HG02981 (cell line): ENCODE measurements around the gene RNF7.
"Not testable (repeated sequence)": the region's sequence is repeated elsewhere in the genome, so short reads cannot be mapped to it uniquely, and the experiment has no call there.

Source experiments
- ATAC-seq: cut with Tn5 transposase; IDR thresholded peaks from one replicate; pipeline ENCODE4 v1.9.1; 2021; ENCODE audit warnings: mild to moderate bottlenecking, moderate library complexity; ENCODE audit not compliant: unreplicated experiment

Gene RNF7

DNA sequence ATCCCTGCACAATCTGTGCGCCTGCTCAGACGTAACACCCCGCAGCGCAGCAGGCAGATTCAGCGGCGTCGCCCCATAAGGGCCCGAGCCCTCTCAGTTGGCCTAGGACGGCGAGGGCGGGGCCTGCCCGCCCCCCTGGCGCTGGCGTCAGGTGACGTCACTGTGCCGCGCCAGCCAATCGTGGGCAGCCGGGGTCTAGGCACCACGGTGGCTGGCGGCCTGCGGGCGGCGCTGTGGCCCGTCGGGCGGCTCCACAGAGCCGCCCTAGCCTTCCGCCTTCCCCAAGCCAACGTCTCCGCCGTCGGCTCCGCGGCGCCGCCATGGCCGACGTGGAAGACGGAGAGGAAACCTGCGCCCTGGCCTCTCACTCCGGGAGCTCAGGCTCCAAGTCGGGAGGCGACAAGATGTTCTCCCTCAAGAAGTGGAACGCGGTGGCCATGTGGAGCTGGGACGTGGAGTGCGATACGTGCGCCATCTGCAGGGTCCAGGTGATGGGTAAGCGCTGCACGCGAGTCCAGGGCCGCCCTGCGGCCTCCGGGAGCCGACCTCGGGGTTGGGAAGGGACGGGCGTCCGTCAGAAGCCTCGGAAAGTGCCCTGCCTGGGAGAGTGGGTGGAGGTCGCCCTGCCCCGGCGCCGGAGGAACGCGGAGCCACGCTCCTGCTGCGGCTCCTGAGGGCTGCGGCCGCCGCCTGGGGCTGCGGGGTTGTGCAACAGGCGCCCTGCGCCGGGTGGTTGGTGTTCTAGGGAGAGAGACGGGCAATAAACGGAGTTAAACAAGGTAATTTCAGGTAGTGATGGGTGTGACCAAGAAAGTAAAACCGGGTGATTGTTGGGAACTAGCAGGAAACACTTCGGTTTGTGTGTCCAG lies at the start of gene RNF7:
TSS of gene RNF7 (plus strand) at position 277 of the 869 bp plus-strand sequence. CDS start at position 321, 44 bp downstream.
- peak; percentile 94 for ATAC-seq

DNA sequence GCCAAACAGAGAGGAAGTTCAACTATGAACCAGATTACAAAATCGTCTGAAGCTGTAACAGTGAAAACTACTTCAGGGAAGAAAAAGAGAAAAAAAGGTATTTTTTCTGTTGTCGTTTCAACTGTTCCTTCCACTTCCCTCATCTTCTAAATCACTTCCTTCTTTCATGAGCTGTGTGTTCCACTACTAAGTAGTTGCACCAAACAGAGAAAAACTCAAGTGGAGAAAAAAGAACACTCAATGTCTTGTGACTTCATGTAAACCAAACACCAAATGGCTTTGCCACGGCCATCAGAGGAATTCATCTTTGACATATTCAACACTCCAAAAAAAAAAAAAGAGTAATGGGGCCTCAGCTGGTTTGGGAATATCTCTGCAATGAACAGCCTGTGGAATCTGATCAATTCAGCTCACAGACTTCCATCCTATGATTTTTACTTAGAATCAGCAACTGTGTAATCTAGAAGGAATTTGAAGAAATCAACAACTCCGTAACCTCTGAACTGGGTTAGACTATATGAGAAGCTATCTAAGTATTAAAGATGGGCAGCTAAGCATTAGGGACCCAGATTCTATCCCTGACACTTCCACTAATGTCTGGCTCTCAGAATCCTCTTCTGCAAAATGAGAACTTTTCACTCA lies 47.5 kb upstream of the RNF7 start:
- ATAC-seq: no peak

DNA sequence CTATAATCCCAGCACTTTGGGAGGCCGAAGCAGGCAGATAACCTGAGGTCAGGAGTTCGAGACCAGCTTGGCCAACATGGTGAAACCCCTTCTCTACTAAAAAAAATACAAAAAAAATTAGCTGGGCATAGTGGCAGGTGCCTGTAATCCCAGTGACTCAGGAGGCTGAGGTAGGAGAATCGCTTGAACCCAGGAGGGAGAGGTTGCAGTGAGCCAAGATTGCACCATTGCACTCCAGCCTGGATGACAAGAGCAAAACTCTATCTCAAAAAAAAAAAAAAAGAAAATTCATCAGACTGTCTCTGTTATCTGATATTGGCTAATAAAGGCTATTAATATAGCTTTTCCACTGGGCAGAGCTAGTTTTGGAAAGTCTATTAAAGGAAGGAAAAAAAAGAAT lies 46.6 kb upstream of the RNF7 start:
- ATAC-seq: not testable (repeated sequence)

DNA sequence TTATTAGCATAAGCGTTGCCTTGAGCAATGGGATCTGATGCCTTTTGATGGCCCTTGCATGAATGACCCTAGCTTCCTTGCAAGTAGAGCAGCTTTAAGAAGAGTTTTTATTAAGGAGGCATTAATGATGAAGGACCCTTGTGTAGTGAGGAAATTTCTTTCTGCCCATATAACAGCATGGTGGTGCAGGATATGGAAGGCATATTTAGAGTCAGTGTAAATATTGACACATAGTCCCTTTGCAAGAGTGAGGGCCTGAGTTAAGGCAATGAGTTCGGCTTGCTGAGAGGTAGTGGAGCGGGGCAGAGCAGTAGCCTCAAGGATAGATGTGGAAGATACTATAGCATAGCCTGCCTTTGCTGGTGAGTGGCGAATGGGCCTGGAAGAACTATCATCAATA lies 45.1 kb upstream of the RNF7 start:
- ATAC-seq: not testable (repeated sequence)

DNA sequence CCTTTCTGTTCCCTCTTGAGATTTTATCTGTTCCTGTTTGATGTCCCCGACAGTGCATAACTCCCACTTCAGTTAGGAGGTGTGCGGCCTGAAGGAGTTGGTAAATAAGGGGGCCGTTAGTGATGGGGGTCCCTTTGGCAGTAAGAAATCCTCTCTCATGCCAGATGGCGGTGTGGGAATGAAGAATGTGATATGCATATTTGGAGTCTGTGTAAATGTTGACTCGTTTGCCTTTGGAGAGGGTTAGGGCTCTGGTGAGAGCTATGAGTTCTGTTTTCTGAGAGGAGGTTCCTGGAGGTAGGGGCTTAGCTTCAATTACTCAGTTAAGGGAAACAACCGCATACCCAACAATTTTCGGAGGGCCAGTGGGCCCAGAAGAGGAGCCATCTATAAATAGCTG lies 38.8 kb upstream of the RNF7 start:
- ATAC-seq: no peak

DNA sequence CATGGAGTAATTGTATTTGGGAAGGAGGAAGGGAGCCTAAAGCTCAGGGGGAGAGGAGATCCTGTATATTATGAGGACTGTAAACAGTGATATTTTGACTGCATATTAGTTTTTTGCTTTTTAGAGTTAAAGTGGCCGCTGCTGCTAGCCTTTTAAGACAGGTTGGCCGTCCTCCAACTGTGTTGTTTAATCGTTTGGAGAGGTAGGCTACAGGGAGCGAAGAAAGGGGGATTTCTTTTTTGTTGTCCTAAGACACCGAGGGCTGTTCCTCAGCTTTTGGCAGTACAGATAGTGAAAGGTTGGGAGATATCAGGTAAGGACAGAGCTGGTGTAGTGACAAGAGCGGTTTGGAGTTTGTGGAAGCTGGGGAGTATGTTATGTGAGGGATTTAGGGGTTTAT lies 38.2 kb upstream of the RNF7 start:
- no peak for ATAC-seq

DNA sequence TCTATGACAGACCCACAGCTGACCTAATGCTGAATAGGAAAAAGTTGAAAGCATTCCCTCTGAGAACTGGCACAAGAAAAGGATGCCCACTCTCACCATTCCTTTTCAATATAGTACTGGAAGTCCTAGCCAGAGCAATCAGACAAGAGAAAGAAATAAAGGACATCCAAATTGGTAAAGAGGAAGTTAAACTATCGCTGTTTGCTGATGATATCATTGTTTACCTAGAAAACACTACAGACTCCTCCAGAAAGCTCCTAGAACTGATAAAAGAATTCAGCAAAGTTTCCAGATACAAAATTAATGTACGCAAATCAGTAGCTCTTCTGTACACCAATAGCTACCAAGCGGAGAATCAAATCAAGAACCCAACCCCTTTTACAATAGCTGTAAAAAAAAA lies 34.7 kb upstream of the RNF7 start:
- not testable (repeated sequence) for ATAC-seq

DNA sequence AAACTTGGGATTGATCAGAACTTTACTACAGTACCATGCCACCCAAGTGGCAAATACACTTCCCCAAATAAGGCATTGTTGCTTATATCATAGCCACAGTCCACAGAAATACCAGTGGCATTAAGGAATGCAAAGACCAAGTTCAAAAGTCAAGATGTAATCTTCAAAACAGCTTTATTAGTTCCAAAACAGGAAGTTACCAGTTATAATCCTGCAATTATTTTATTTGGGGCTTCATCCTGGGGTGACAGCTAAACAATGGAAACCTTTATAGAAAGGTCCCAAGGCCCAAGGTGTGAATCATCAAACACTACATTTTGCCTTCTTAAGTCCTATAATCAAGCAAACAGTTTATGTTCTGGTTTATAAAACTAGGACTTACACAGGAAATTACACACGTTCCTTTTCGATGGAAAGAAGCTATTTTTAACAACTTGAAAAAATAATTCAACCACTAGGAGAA lies 30.3 kb upstream of the RNF7 start:
- no peak for ATAC-seq

DNA sequence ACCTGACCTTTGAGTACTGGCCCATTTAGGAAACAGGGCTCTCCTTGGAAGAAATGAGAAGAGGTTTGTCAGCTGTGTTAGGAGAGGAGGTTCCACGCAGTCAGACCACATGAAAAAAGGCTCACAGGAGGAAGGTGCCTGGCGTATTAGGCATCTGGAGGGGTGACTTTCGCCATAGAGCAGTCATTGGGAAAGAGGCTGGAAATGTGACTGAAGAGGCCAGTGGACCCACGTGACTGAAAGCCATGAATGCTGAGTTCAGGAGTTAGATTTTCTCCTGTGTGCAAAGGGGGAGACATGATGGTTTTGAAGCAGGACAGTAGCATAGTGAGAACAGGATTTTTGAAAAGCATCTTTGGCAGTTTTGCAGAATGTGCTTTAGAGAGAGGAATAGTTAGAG lies 29.7 kb upstream of the RNF7 start:
- no peak for ATAC-seq

DNA sequence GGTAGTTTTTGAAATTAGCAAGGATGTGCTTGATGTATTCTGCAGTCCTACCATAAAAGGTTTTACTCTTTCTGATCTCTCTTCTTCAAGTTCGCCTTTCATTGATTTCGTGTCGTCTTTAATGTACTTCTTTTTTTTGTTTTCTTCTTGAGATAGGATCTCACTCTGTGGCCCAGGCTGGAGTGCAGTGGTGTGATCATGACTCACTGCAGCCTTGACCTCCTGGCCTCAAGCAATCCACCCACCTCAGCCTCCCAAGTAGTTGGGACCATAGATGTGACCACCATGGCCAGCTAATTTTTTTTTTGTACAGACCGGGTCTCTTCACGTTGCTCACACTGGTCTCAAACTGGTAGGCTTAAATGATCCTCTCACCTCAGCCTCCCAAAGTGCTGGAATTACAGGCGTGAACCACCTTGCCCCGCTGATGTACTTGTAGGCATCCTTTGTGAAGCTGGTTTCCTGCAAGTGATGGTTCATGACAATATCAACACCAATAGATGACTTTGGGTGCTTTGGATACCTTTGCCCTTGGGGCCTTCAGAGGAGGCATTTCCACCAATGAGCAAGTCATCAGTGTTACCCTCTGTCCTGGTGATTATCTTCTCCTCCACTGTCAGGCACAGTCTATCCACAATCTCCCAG lies 28.9 kb upstream of the RNF7 start:
- no peak for ATAC-seq

DNA sequence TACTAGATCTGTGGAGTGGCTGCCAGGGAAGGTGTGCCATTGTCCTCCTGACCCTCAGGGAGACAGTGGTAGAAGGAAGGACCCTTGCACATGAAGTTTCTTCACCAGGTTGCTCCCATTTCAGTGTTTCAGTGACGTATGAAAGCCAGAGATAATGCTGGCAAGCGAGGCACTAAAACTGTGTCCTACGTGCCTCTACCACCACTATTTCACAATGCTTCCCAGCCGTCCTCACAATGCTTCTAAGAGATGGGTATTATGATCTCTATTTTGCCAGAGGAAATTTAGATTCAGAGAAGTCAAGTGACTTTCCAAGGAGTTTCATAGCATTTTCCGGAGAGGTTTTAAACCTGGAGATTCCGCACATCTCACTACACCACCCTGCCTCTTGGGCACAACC lies 28.0 kb upstream of the RNF7 start:
- ATAC-seq: no peak

DNA sequence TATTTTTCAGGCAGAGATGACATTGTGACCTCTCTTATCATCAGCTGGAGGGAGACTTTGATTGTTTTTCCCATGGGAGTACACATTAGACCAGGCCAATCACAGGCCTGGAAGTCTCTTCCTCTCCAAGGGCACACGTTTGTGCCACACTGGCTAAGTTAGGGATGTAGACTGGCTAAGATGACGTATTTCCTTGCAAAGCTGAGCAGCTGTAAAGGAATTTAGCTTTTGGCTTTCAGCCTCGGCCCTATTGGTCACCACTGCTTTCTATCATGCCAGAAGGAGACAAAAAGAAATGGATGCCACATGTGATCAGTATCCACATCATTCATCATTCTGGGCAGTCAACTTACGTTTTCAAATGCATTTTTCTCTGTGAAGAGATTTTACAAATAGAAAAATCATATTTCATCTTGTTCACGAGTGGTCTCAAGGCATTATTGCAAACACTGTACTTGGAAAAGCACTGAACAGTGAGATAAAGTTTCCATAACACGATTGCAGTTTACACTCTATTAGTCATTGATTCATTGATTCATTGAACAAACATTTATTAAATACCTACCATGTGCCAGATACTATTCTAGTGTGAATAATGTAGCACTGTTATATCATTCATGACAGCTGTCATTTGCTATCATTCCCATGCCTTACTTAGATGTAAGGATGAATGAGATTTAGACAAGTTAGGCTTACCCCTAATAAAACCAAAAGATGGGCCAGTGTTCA lies 27.0 kb upstream of the RNF7 start:
- no peak for ATAC-seq

DNA sequence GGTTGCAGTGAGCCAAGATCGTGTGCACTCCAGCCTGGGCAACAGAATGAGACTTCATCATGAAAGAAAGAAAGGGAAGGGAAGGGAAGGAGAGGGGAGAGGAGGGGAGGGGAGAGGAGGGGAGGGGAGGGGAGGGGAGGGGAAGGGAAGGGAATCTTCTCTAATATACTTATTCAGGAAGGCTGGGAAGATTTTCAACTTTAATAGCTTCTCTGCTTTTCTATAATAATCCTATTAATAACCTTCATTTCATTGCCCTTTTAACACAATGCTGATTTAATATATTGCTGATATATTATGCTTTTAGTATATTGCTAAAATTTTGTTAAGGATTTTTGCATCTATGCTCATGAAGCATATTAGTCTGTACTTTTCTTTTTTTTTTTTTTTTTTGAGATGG lies 23.4 kb upstream of the RNF7 start:
- ATAC-seq: no peak

DNA sequence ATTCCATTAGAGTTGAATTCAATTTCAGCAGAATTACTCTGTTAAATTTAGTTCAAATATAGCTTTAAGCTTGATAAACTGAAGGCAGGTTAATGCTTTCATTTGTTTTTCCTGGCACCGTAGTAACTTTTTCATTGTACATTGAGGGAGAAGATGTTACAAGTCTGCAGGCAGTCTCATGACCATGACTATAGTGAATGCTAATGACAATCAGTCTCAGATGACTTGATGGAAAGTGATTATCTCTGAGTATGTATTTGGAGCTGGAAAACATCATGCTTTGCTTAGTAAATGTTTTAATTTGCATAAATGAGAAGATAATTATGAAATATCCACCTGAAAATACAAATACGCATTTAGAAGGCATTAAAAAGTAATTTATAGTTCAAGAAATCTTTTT lies 16.0 kb upstream of the RNF7 start:
- no peak for ATAC-seq

DNA sequence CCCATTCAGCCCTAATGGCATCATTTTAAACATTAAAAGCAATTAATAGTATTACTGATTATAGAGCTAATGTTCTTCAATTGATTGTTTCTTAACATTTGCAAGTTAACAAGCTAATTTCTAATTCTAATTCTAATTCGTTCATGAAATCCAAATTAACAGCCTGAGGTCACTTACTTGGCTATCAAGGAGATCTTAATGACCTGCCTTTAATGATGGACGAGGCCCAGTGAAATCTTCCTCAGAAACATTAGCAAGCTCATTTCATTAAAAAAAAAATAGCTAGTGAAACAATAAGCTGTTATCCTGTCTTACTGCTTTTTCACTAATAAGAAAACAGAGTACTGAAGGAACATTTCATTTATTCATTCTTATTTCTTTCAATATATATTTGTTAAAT lies 15.4 kb upstream of the RNF7 start:
- ATAC-seq: no peak

DNA sequence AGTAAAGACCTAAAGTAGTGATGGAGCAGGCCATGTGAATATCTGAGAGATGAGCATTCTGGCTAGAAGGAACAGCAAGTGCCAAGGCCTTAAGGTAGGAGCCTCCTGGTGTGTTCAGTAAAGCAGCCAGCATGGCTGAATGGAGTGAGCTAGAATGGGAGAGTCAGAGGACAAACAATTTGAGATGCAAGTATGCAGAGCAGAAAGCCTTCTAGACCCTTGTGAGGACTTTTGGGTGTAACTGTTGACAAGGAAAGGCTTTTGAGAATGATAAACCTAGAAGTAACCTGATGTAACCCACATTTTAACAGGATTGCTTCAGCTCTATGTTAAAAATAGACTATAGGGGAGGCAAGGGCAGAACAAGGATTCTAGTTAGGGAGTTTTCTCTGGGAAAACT lies 14.8 kb upstream of the RNF7 start:
- no peak for ATAC-seq

DNA sequence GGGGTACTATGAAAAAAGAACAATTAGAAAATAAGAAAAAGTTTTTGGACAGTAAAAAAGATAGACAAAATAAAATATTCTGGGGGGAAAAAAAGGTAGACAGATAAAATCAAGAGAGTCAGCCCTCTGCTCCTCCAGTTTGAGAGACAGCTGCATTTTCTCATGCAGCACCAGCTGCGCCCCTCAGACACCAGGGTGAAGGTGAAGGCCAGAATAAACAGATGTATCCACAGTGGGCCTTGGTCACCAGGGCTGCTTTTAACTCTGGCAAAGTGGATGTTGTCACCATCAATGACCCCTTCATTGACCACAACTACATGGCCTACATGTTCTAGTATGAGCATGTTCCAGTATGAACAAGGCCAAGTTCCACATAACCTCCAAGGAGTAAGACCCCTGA lies 13.9 kb upstream of the RNF7 start:
- ATAC-seq: no peak

DNA sequence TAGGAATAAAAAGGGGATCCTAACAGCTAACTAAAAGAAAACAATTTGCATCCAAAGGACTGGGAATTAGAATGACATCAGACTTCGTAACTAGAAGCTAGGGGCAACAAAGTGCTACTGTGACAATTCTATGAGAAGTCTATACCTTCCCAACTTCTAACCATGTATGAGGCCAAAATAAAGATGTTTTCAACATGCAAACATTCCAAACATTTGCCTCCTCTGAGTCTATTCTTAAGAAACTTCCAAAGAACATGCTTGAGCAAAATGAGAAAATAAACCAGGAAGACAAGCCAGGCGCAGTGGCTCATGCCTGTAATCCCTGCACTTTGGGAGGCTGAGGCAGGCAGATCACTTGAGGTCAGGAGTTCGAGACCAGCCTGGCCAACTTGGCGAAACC lies 13.1 kb upstream of the RNF7 start:
- no peak for ATAC-seq

DNA sequence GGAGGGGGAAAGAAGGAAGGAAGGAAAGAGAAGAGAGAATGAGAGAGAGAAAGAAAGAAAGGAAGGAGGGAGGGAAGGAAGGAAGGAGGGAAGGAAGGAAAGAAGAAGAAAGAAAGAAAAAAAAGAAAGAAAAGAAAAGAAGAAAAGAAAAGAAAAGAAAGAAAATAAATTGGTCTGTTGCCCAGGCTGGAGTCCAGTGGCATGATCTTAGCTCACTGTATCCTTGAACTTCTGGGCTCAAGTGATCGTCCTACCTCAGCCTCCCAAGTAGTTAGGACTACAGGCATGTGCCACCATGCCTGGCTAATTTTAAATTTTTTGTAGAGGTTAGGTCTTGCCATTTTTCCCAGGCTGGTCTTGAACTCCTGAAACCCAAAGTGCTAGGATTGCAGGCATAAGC lies 11.6 kb upstream of the RNF7 start:
- ATAC-seq: no peak

DNA sequence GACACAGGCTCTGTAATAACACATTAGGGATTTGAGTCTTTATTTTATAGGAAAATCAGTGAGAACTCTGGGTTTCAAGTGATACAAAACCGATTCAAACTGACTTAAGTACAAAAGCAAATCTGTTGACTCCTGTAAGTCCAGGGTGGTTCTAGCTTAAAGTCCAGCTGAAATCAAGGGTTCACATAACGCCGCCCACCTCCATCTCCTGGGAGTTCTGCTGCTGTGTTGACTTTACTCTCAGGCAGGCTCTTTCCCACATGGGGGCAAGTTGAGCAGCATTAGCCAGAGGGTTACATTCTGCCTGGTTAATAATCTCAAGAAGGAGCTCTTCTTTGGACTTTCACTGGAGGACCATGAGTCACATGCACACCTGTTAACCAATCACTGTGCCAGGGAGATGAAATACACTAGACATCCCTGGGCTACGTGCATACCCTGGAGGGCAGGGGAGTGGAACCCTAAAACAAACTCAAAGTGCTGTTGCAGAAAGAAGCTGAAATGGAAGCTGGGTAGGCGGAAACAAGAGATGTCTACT lies 9.7 kb upstream of the RNF7 start:
- no peak for ATAC-seq

DNA sequence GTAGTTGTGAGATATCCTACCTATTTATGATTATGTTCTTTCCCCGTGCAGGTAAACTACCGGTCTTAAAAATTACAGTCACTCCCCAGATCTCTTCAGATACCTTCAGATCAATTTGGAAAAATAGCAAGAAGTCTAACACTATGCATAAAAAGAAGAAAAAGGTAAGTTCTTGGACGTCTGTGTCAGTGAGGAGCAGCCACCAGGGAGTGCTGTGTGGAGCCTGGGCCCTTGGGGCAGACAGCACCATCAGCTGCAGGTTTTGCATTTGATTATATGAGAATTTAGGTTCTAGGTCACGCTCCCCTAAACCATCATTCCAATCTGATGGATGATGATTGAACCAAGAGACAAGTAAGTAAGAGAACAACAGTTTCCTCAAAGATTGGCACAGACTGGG lies 8.9 kb upstream of the RNF7 start:
- ATAC-seq: no peak
